Measurements from ENCODE around the gene ZNF14.

DNA sequence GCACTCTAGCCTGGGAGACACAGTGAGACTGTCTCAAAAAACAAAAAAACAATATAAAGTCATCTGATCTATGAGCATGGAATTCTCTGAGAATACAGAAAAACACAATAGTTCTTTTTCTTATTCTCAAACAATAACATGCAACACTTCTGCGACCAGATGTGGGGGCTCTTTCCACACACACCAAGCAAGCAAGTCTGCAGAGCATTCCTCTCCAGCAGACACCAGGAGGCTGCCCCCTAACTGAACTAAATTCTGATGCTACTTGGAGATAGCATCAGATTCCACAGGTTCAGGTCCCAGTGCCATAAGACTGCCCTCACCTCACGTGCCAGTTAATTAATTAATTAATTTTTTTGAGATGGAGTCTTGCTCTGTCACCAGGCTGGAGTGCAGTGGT lies 36.5 kb downstream of the ZNF14 start:
- TF ChIP-seq CBX2 (IDR thresholded peaks at IDR 0.05; ENCODE audit: insufficient read depth, low read length, poor library complexity, severe bottlenecking) (no peak), ZNF23 (CRISPR knock-in tag; IDR thresholded peaks at IDR 0.05) (no peak), FOXM1 (IDR thresholded peaks at IDR 0.05; ENCODE audit: low read depth) (no peak), FOXM1 (CRISPR knock-in tag; IDR thresholded peaks at IDR 0.05; ENCODE audit: low read depth) (no peak), SMARCA5 (IDR thresholded peaks at IDR 0.05) (no peak), EP300 (IDR thresholded peaks at IDR 0.05; ENCODE audit: low read length) (no peak), CHD2 (IDR thresholded peaks at IDR 0.05; ENCODE audit: low read depth, low read length) (no peak), ETV5 (CRISPR knock-in tag; IDR thresholded peaks at IDR 0.05; ENCODE audit: low read depth) (no peak), POLR2AphosphoS5 (IDR thresholded peaks at IDR 0.05; ENCODE audit: control insufficient read depth, insufficient read depth, low read depth, low read length) (no peak), CCNT2 (IDR thresholded peaks at IDR 0.05; ENCODE audit: borderline replicate concordance, extremely low read depth, insufficient read length, low read depth, low read length) (no peak), TGIF2 (CRISPR knock-in tag; IDR thresholded peaks at IDR 0.05) (no peak), HDAC2 (IDR thresholded peaks at IDR 0.05) (no peak)
- TF ChIP-seq, protein P1, sequence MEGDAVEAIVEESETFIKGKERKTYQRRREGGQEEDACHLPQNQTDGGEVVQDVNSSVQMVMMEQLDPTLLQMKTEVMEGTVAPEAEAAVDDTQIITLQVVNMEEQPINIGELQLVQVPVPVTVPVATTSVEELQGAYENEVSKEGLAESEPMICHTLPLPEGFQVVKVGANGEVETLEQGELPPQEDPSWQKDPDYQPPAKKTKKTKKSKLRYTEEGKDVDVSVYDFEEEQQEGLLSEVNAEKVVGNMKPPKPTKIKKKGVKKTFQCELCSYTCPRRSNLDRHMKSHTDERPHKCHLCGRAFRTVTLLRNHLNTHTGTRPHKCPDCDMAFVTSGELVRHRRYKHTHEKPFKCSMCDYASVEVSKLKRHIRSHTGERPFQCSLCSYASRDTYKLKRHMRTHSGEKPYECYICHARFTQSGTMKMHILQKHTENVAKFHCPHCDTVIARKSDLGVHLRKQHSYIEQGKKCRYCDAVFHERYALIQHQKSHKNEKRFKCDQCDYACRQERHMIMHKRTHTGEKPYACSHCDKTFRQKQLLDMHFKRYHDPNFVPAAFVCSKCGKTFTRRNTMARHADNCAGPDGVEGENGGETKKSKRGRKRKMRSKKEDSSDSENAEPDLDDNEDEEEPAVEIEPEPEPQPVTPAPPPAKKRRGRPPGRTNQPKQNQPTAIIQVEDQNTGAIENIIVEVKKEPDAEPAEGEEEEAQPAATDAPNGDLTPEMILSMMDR (IDR thresholded peaks at IDR 0.05 in 2 of 3, conservative IDR thresholded peaks at IDR 0.05 in 1 of 3; ENCODE audit: insufficient read depth in 2 of 3, low read depth in 1 of 3, low read length in 3 of 3): peak in 2 of 3 experiments; percentile 17 to 41; a peak in 3 of 6 replicates

Measured in K562 (cell line).